Measurements from ENCODE around the gene APOBEC3G.
"Not testable (repeated sequence)": the region's sequence is repeated elsewhere in the genome, so short reads cannot be mapped to it uniquely, and the experiment has no call there.

Gene APOBEC3G

DNA sequence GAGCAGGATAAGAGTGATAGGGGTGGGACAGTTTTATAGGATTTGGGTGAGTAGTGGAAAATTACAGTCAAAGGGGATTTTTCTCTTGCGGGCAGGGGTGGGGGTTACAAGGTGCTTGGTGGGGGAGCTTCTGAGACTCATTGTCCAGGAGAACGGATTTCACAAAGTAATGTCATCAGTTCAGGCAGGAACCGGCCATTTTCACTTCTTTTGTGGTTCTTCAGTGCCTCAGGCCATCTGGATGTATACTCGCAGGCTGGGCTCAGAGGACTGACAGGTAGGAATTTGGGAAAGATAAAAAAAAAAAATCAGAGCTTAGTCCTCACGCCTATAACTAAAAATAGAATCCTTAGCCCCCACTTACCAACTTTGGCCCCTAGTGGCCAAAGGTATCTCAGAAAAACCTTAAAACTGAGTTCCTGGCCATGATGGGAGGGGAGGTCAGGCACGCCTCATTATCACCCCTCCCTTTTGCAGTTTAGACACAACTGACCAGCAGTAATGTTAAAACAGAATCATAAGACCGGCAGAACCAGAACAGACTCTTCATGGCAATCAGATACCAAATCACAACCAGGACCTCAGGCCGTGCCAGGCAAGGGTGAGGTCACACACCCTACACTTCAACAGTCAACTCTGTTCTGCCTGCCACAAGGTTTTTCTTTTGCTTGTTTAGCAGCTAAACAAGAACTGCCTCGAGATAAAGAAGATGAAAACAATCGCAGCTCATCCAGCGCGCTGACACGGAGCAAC, 8.9 kb upstream of the APOBEC3G start:
- DNase-seq: no peak

DNA sequence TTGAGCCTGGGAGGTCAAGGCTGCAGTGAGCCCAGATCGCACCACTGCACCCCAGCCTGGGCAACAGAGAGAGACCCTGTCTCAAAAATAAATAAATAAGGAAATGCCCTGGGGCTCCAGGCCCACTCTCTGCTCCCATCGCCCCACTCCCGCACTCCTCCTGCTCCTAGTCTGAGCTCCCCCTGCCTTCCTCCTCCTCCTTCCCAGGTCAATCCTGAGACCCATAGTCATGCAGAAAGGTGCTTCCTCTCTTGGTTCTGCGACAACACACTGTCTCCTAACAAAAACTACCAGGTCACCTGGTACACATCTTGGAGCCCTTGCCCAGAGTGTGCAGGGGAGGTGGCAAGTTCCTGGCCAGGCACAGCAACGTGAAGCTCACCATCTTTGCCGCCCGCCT, 6.9 kb upstream of the APOBEC3G start:
- no peak for DNase-seq

DNA sequence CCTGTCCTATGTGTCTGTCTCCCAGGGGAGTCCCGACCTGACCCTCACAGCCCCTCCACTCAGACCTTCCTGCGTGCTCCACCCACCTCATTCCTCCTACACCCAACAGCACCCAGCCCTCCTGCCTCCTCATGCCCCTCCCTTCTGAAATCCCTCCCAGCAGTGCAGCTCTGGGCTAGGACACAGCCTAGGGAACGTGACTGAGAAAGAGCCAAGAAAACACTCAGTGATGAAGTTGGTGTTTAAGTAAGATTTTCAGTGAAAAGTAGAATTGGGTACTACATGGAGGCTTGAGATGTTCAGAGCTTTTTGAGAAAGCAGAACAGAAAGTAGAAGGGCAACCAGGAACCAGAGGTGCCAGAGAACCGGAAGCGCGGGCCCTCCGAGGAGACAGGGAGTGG, 4.5 kb upstream of the APOBEC3G start:
- DNase-seq: not testable (repeated sequence)

DNA sequence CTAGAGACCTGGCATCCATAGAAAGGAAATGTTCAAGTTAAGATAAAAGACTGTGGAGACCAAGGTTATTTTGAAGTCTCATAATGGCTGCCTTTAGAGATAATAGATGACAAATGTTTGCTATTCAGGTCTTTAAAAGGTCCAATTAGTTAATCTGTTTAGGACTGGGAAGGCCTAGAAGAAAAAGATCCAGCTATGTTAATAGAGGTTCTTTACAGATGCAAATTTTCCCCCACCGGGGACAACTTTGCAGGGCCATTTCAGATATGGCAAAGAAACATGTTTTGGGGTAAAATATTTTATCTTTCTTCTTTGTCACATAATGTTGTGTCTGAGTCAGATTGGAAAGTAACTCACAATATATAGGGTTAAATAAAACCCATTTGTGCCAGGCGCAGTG, 3.1 kb upstream of the APOBEC3G start:
- no peak for DNase-seq

DNA sequence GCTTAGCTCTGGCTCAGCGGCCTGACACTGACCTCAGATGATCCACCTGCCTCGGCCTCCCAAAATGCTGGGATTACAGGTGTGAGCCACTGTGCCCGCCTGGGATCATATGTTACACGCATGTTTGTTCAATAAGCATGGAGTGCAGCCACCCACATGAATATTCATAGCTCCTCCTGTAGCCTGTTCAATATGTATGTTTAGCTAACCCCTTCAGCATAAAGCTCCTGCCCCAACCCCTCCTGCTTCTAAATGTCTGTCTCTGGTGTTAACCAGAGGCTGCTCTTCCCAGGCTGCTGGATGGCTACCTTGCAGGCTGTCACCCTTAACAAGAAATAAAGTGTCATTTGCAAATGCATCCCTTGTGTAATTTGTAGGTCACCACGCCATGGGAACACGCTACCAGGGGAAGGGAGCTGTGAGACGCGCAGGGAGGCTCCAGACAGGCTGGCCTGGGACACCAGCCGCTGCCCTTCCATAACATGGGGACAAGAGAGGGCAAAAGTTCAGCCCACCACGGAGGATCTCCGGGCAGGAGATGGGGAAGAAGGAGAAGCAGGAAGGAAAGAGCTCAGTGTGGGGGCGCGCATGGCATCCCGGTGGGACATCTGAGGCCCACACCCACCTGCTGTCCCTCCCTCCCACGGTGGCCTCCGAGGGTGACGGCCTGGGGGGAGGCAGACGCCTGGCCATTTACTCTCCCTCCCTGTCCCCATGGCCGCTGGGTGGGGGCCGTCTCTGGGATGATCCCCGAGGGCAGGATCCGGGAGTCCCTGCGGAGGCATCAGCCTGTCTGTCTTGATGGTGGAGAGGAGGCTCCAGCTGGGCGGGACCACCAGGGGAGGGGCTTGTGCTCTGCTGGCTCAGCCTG, 685 bp upstream of the APOBEC3G start:
- not testable (repeated sequence) for DNase-seq

DNA sequence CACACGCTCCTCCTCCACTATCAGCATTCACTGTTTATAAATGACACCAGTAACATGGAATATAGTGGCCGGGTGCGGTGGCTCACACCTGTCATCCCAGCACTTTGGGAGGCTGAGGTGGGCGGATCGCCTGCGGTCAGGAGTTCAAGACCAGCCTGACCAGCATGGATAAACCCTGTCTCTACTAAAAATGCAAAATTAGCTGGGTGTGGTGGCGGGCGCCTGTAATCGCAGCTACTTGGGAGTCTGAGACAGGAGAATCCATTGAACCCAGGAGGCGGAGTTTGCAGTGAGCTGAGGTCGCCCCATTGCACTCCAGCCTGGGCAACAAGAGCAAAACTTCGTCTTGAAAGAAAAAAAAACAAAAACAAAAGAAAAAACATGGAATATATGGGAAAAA, 837 bp downstream of the APOBEC3G start:
- DNase-seq: not testable (repeated sequence)

DNA sequence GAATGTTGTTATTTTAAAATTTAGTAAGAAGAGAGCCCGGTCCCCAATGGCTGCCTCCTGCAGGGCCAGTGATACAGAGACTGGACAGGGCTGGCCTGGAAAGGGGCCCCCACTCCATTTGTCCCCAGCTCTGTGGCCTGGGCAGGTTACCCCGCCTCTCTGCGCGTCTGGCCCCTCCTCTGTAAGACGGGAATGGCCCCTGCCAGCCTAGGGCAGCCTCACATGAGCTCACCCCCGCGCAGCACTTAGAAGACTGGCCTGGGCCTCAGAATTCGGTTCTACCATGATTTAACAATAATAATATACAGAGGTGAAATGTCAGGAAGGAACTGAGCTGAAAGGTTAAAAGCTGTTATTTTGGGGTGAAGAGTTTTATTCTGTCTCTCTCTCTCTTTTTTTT, 1.3 kb downstream of the APOBEC3G start:
- DNase-seq: no peak

DNA sequence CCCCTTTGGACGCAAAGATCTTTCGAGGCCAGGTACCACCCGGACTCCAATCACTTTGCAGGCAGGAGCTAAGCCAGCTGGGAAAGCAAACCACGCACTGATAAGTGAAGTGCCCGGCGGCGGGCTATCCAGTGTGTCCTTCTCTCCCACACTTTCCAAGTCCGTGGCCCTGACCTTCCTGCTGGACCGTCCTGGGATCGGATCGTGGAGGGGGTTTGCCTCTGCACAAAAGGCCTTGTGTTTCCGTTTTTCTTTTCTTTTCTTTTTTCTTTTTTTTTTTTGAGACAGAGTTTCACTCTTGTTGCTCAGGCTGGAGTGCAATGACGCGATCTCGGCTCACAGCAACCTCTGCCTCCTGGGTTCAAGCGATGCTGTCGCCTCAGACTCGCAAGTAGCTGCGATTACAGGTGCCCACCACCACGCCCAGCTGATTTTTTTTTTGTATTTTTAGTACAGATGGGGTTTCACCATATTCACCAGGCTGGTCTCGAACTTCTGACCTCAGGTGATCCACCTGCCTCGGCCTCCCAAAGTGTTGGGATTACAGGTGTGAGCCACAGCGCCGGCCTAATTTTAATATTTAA, 2.1 kb downstream of the APOBEC3G start:
- not testable (repeated sequence) for DNase-seq

DNA sequence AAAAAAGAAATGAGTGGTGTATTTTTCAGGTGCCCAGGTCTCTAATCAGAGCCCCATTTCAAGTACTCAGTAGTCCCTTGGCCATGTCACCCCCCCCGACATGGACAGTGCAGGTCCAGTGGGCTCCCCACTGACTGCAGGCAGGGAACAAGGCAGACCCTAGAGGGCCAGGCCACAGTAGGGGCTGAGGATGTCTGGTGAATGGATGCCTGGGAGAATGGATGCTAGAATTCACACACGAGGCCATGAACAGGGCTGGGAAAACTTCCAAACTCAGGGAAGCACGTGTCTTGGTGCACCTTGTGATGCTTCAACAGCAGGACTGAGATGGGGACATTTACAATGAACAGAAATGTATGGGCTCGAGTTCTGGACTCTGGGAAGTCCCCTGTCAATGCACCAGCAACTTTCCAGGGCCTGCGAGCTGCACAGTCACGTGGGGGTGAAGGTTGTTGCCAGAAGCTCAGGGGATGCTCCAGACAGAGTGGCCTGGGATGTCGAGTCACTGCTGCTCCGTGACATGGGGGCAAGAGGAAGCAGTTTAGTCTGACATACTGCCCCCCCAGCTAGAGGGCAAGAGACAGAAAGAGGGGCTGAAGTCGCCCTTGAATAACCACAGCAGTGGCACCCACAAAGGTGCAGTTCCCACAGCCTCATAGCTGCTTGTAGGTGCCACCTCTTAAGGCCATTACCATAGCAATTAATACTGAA, 3.1 kb downstream of the APOBEC3G start:
- DNase-seq: no peak

DNA sequence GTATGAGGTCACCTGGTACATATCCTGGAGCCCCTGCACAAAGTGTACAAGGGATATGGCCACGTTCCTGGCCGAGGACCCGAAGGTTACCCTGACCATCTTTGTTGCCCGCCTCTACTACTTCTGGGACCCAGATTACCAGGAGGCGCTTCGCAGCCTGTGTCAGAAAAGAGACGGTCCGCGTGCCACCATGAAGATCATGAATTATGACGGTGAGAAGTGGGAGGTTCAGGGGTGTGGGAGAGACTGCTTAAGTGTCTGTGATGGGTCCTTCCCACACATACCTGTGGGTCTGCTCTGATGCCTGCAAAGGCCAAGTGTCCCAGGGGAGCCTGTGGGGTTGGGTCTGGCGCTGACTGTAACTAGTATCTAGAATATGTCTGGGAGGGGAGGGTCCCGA, 3.9 kb downstream of the APOBEC3G start:
- DNase-seq: no peak

DNA sequence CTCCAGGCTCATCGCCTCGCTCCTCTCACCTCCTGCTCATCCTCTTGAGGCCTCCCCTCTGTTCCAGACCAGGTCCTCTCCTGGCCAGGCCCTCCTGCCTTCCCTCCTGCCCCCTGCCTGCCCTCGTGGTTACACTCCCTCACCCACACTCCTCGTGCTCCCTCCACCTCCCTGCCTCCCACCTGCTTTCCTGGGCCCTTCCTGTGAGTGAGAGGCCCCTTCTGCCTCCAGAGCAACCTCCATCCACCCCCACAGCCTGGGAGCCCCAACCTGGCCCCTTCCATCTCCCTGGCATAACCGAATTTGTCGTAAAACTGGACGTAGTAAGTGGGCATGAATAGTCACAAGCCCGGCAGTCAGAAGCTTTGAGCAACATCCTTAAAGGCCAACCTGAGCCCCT, 4.5 kb downstream of the APOBEC3G start:
- DNase-seq: no peak

DNA sequence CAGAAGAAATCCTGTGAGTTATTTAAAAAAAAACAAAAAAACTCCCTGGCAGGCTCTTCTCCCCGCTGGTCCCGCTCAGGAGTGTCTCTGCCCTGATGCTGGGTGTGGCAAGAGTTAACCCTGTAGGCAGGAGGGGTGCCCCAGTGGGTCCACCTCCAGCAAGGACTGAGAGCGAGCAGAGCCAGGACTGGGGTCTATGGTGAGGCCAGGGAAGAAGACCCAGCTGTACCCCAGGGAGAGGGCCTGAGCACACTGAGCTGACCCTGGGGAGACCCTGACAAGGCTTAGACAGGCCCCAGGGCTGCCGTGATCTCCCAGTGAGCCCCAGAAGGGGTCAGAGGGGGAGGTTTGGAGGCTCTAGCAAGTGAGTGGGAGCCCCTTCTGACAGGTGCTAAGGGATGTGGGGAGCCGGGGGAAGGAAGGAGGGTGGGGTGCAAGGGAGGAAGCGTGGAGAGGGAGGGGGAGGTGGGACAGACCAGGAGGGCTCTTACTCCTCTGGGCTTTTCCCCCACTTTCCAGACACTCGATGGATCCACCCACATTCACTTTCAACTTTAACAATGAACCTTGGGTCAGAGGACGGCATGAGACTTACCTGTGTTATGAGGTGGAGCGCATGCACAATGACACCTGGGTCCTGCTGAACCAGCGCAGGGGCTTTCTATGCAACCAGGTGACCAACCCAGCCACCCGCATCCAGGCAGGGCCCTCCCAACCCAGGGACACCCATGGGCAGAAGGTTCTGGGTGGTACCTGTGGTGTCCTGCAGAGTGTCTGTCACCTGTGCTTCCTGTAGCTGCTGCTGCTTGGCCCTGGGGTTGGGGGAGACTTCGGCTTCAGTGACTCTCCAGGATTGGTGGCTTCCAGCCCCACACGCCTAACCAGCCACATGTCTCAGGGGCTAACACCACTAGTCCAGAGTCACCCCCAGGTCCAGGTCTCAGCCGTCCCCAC, 6.4 kb downstream of the APOBEC3G start:
- no peak for DNase-seq

DNA sequence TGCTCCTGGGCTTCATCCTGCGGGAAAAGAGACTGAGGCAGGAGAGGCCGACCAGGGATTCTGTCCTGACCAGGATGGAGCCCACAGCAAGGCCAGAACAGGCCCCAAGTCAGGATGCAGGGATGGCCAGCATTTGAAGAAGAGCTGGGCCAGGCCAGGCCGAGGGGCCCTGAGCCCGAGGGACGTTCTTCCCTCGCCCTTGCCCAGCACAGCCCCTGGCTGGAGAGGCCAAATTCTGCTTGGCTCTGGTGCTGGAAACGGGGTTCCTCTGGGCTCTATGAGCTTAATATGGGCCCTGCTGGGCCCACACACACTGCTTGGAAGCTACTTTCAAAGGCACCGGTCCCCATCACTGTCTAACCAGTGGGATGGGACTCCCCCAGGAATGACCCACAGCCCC, 7.6 kb downstream of the APOBEC3G start:
- DNase-seq: no peak

DNA sequence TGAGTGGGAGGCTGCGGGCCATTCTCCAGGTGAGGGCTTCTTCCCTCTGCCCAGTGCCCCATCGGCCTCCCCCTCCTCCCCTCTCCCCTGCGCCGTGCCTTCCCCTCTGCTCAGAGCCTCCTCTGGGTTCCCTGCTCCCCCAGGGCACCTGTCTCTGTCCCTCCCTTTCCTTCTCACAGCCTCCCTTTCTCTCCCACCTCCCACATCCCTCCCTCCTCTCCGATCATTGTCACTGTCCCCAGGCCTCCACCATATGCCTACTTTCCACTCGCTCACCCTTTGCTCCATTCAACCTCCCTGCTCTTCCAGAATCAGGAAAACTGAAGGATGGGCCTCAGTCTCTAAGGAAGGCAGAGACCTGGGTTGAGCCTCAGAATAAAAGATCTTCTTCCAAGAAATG, 10.0 kb downstream of the APOBEC3G start:
- no peak for DNase-seq

DNA sequence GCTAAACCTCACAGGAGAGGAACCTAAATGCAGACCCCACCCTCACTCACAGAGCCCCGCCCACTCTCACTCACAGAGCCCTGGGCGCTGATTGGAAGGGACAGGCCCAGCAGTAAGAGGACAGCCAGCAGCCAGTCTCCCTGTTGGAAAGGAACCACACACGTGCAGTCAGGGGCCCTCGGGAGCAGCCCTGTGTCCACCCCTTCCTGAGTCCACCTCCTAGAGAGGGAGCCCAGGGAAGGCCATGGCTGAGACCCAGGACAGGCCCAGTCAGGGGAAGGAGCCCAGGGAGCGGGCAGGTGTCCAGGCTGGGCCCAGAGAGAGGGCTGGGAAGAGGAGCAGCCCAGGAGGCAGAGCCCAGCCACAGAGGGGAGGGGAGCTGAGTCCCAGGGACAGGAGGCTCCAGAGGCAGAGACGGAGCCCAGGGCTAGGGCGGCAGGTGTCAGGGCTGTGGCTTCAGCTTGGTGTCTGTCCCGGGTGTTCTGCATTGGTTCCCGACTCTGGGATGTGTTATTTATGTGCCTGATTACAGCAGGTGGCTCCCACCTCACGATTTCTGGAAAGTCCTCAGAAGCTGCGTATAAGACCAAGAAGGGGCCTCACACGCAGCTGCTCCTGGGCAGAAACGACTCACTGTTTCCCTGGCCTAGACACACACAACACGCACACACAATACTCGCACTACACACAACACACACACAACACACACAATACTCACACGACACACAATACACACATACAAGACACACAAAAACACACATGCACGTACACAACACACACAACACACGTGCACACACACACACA, 11.0 kb downstream of the APOBEC3G start:
- no peak for DNase-seq

DNA sequence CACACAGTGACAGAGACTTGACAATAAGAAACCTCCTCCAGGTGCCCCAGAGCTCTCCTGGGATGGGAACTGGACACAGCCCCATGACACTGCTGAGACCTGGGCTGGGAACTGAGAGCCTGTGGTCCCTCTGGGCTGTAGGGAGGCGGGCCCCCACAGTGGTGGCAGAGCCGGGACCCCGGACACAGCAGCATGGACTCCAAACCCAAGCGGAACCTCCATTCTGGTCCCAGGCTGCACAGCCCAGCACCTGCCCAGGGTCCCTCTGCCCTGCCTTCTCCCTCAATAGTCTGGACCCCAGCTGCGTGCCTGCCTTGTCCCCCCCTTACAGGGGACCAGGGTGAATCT, 11.6 kb downstream of the APOBEC3G start:
- no peak for DNase-seq

DNA sequence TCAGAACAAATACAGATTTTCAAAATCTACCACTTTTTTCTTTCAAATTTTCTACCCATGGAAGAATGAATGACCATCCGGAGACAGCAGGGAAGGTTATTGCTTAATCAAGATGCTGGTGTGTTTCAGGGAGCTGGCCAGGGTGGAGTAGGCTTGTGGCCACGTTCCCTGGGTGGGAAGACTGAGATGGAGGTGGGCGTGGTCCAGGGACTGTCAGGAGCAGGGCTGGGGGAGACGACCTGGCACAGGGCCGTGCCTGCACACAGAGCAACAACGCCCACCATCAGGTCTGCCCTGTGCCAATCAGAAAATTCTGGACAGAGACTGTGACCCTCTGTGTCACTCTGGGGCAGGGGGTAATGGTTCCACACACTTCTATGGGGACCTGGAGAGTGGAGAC, 12.9 kb downstream of the APOBEC3G start:
- no peak for DNase-seq

DNA sequence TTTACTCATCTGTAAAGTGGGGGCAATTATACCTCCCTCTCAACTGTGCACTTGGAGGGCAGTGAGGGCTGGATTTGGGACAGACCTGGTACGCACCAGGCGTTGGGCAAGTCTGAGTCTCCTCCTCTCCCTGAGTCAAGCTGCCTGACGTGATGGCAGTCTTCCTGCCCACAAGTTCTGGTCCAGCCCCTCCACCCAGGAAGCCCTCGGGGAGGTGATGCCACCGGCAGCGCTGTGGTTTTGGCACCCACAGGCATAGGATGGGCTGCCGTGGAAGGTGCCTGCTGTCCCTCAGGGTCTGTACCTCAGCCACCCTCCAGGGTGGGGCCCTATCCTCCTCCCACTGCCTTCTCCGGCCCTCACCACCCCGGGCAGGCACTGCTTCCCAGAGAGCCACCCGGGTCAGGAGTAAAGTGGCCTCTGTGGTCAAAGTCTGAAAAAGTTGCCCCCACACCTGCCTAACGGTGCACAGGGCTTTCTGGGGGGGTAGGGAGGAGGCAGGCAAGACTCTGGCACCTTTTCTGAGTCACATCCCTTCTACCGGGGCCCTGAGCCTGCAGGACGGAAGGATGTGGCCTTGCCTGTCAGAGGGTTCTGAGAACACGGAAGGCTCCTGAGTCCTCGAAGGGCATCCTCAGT, 13.5 kb downstream of the APOBEC3G start:
- no peak for DNase-seq

DNA sequence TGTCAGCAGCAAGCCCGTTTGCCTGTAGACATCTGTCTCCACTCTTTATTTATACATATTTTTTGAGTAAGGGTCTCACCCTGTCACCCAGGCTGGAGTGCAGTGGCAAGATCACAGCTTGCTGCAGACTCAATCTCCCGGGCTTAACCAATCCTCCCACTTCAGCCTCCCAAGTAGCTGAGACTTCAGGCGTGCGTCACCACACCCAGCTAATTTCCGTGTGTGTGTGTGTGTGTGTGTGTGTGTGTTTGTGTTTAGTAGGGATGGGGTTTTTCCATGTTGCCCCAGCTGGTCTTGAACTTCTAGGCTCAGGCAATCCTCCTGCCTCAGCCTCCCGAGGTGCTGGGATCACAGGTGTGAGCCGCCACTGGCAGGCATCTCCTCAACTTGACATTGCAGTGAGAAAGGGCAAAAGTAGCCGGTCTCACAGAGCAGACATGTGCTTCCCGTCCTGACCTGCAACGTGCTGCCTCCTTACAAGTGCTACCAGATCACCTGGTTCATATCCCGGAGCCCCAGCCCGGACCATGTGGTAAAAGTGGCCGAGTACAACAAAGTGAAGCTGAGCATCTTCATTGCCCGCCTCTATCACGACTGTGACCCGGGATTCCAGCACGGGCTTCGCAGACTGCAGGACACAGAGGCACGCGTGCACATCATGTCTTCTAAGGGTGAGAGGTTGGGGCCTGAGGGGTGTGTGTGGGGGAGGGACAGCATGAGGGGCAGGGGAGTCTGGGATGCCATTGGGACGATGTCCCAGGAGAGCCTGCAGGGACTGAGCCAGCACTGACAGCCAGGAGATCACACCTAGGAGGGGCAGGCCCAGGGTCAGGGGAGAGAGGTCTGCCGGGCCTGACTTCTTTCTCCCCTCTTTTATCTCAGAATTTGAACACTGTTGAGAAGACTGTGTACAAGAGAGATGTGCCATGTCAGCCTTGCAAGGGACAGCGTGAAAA, 14.3 kb downstream of the APOBEC3G start:
- no peak for DNase-seq
